MG63 (cell line): ENCODE data around the gene PROKR1. TPM values are rescaled to one million over a fixed set of nuclear protein-coding genes. Genes with fewer than 3 reads are reported as not detected.

Experiments
- total RNA-seq: library from RNA; depleted of rRNA; stranded (reverse); fragments of >200 nt; shearing (Covaris generic); gene quantifications from 2 replicates; pipeline ENCODE4 v1.2.3, GENCODE V29; 2014; ENCODE audit warnings: low replicate concordance; rRNA removed

The PROKR1 gene
- total RNA-seq, 1 experiment from 2014 or later, result not detected

Other genes with a start within 250 kb of the PROKR1 start
- 0.13 TPM in 1 of 2 replicates, not detected in the other for gene FBXO48, start 176.3 kb upstream of the PROKR1 start, total RNA-seq
- 0.99 and 2.5 TPM in 2 replicates for gene APLF, start 176.0 kb upstream of the PROKR1 start, total RNA-seq
- gene ARHGAP25, start 91.2 kb downstream of the PROKR1 start, total RNA-seq, result not detected in 2 replicates
- gene BMP10, start 227.8 kb downstream of the PROKR1 start, total RNA-seq, result not detected in 2 replicates